Measurements from ENCODE around the gene SLC9A9.

DNA sequence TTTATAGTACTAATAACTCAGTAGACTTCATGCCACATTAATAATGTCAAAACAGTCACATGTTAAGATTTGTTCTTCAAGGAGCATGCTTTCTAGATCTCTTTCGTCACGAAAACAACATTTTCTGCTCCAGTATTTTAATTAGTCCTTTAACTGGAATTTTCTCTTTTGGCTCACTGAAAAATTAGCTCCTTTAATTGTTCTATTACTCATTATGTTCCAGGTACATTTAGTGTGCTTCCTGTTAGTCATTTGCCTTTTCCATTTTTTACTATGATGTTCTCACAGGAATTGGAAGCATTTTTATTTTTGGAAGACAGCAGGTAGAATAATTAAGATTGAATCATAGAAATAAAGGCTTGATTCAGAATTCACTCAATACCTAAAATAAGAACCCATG, 111.2 kb downstream of the SLC9A9 start:
- TF ChIP-seq, protein P1, sequence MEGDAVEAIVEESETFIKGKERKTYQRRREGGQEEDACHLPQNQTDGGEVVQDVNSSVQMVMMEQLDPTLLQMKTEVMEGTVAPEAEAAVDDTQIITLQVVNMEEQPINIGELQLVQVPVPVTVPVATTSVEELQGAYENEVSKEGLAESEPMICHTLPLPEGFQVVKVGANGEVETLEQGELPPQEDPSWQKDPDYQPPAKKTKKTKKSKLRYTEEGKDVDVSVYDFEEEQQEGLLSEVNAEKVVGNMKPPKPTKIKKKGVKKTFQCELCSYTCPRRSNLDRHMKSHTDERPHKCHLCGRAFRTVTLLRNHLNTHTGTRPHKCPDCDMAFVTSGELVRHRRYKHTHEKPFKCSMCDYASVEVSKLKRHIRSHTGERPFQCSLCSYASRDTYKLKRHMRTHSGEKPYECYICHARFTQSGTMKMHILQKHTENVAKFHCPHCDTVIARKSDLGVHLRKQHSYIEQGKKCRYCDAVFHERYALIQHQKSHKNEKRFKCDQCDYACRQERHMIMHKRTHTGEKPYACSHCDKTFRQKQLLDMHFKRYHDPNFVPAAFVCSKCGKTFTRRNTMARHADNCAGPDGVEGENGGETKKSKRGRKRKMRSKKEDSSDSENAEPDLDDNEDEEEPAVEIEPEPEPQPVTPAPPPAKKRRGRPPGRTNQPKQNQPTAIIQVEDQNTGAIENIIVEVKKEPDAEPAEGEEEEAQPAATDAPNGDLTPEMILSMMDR (IDR thresholded peaks at IDR 0.05 in 8 of 11, conservative IDR thresholded peaks at IDR 0.05 in 3 of 11) = no peak
- TF ChIP-seq POLR2A (IDR thresholded peaks at IDR 0.05) (no peak), POLR2AphosphoS5 (IDR thresholded peaks at IDR 0.05) (no peak)
